Retinal pigment epithelial cell (primary cell): ENCODE measurements around the gene BIRC3.

ENCODE experiments used
- DNase-seq: peaks from one replicate; pipeline ENCODE4 v3.0.0-alpha.2; 2010; ENCODE audit warnings: low read depth
- H3K4me3 ChIP-seq: 2 replicates; pipeline ENCODE4 v1.5.1; 2011; ENCODE audit warnings: mild to moderate bottlenecking, low read length, control low read depth, moderate library complexity
- CTCF ChIP-seq: conservative IDR thresholded peaks from 2 replicates; pipeline ENCODE4 v1.5.1; 2011; ENCODE audit warnings: low read depth, low read length, control low read depth, inconsistent platforms

Gene BIRC3

GRCh38 chr11:102385085-102386007 is 68.1 kb downstream of the BIRC3 start:
- no peak for DNase-seq
- no peak overlapping the region for H3K4me3 ChIP-seq
- TF ChIP-seq CTCF = no peak

- H3K4me3 ChIP-seq = no peak overlapping the region
- DNase-seq = no peak
- TF ChIP-seq CTCF = no peak
Observed at GRCh38 chr11:102386136-102386734, 69.0 kb downstream of the BIRC3 start.

- no peak for DNase-seq
- H3K4me3 ChIP-seq = no peak overlapping the region
- TF ChIP-seq CTCF = no peak
Observed at GRCh38 chr11:102387043-102387781, 69.9 kb downstream of the BIRC3 start.
